GM21360 (cell line): ENCODE data around the gene RADIL.
"Not testable (repeated sequence)": the region's sequence is repeated elsewhere in the genome, so short reads cannot be mapped to it uniquely, and the experiment has no call there.

Source experiments
- ATAC-seq: cut with Tn5 transposase; IDR thresholded peaks from one replicate; pipeline ENCODE4 v1.9.1; 2021; ENCODE audit warnings: mild to moderate bottlenecking, moderate library complexity; ENCODE audit not compliant: unreplicated experiment

Gene RADIL

GRCh38 chr7:4794171-4794570, 89.3 kb downstream of the RADIL start:
- not testable (repeated sequence) for ATAC-seq

DNA sequence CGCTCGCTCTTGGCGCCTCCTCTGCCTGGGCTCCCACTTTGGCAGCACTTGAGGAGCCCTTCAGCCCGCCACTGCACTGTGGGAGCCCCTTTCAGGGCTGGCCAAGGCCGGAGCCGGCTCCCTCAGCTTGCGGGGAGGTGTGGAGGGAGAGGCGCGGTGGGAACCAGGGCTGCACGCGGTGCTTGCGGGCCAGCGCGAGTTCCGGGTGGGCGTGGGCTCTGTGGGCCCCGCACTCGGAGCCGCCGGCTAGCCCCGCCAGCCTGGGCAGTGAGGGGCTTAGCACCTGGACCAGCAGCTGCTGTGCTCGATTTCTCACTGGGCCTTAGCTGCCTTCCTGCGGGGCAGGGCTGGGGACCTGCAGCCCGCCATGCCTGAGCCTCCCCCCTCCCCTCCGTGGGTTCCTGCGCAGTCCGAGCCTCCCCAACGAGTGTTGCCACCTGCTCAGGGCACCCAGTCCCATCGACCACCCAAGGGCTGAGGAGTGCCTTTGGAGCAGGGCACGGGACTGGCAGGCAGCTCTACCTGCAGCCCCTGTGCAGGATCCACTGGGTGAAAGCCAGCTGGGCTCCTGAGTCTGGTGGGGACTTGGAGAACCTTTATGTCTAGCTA, 90.0 kb downstream of the RADIL start:
- ATAC-seq, result not testable (repeated sequence)

DNA sequence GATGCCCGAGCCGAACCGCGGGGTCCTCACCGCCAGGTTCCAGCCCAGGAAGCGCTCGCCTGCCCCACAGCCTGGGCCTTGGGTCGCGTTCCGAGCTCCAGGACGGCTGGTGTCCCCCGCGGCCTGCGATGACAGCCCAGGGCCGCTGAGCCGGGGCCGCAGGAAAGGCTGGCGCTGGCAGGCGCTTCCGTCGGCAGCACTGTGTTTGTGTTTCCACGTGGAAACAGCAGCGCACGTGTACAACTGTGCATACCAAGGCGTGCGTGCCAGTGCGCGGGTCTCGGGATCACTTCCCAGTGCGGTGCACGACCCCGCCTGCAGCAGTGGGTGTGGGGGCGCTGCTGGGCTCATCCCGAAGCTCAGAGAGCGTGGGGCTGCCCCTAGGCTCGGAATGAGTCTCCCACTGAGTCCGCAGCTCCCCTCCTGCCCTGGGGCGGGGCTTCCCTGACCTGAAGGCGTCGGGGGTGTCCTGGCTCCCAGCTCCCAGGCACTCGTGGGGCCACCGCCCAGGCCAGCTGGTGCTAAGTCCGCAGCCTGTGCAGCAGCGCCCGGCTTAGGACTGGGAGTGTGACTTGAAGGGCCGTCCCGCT, 90.9 kb downstream of the RADIL start:
- no peak for ATAC-seq

- no peak for ATAC-seq
Measured at GRCh38 chr7:4791738-4792536, 91.6 kb downstream of the RADIL start.

DNA sequence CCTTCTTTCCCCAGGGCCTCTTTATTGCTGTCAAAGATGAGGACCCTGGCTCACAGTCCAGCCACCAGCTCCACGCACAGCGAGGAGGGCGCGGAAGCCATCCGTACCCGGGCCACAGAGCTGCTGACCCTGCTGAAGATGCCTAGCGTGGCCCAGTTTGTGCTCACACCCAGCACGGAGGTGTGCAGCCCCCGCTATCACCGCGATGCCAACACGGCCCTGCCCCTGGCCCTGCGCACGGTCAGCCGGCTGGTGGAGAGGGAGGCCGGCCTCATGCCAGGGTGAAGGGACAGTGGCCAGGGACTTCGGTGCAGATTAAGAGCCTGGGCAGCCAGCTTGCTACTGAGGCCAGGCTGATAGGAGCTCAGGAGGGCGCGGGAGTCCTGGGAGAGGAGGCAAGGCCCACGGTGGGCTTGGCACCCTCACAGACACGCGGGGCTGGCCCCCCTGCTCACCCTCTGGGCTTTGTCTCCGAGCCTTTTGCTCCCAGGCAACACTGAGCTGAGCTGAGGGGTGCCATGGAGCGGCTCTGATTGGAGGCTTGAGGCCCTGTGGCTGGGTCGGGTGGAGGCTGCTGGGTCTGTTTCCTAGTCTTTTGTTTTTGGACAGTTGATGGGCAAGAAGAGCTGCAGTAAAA, 92.3 kb downstream of the RADIL start:
- ATAC-seq, result no peak

- no peak for ATAC-seq
Measured at GRCh38 chr7:4790516-4790991, 93.0 kb downstream of the RADIL start.

- ATAC-seq, result no peak
Measured at GRCh38 chr7:4790078-4790465, 93.4 kb downstream of the RADIL start.

DNA sequence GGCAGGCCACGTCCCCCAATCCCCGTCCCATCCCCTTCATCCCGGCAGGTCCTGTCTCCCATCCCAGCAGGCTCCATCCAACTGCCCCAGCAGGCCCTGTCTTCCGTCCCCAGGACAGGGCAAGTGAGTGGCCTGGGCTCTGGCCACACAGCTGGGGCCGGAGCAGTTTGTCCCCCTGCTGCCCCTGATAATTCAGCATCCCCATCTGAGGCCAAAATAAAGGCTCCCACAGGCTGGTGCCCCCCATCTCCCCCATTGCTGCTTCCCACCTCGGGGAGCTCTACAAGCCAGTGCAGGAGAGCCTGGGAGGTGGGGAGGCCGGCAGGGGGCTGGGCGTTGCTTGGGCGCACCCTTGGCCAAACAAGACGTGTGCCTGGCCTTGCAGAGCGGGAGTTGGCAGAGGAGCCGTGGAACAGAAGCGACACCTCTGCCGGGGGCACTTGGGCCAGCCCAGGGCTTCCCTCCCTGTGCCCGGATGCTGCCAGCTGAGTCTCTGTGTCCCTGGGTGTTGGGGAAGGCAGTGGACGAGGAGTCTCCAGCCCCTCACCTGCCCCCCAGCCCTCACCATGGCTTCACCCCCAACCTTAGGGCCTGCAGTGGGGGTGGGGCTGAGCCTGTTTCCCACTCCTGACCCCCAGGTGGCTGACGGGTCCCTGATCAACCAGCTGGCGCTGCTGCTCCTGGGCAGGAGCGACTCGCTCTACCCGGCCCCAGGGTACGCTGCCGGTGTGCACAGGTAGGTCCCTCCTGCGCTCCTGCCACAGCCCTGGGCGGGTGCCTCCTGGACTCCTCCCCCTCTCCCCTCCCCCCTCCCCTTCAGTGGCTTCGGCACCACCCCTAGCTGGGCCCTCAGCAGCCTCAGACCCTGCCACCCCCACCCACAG, 94.1 kb downstream of the RADIL start:
- no peak for ATAC-seq

- ATAC-seq, result no peak
Measured at GRCh38 chr7:4788627-4789189, 94.8 kb downstream of the RADIL start.

- no peak for ATAC-seq
Measured at GRCh38 chr7:4787947-4788626, 95.4 kb downstream of the RADIL start.

- no peak for ATAC-seq
Measured at GRCh38 chr7:4787541-4787940, 96.0 kb downstream of the RADIL start.

DNA sequence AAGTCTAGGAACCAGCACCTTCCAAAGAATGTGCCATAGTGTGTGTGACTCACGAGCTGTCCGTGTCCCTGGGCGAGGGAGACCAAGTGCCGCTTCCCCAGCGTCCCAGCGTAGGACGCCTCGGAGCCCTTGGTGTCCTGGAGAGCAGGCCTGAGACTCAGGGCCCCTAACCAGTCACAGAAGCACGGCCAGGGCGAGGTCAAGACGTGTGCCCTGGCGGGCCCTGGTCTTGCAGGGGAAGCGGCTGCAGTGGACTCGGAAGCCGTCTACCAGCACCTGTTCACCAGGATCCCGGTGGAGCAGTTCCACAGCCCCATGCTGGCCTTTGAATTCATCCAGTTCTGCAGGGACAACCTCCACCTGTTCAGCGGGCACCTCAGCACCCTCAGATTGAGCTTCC, 97.5 kb downstream of the RADIL start:
- ATAC-seq, result no peak

DNA sequence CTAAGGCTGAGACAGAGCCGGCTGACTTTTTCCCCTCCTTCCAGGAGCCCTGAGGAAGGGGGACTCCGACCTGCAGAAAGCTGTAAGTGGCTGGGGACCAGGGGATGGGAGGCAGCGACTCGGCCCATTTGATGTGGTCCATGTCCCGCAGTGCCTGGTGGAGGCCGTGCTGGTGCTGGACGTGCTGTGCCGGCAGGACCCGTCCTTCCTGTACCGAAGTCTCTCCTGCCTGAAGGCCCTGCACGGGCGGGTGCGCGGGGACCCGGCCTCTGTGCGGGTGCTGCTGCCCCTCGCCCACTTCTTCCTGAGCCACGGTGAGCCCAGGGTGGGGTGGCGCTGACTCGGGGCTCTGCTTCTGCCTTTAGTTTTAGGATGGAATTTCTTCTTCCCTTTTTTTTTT, 98.1 kb downstream of the RADIL start:
- no peak for ATAC-seq

DNA sequence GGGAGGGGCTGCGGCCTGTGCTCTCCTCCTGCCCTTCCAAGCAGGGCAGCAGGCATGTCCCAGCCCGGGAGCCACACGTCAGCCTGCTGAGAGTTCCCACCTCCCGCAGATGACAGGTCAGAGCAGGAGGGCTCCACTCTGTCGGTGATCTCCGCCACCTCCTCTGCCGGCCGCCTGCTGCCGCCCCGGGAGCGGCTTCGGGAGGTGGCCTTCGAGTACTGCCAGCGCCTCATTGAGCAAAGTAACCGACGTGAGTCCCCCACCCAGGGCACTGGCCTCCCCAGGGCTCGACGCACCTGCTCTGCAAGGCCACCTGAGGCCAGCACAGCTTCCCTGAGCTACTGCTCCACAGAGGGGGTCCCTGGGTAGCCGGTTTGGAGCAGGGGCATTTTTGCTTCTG, 98.7 kb downstream of the RADIL start:
- no peak for ATAC-seq

DNA sequence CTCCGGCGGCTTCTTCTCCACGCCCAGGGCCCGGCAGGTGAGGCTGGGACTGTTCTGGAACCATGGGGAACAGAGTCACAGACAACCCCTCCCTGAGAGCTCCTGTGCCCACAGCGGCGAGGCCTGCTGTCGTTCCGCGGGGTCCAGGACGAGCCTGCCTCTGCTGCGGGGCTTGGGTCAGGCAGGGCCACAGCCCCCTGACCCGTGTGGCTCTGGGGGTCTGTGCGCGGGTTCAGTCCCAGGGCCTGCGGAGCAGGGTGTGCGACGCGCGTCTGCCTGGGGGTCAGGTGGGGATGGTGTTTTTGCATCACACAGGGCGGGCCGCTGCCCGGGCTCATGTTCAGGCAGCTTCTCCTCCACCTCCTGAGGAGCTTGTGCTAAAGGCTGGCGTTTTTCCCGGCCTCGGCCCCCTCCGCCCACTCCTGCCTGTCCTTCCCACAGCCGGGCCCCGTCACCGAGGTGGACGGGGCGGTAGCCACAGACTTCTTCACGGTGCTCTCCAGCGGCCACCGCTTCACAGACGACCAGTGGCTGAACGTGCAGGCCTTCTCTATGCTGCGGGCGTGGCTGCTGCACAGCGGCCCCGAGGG, 99.7 kb downstream of the RADIL start:
- no peak for ATAC-seq

- no peak for ATAC-seq
Measured at GRCh38 chr7:4783292-4783652, 100.2 kb downstream of the RADIL start.

- no peak for ATAC-seq
Measured at GRCh38 chr7:4782333-4783291, 100.9 kb downstream of the RADIL start.

DNA sequence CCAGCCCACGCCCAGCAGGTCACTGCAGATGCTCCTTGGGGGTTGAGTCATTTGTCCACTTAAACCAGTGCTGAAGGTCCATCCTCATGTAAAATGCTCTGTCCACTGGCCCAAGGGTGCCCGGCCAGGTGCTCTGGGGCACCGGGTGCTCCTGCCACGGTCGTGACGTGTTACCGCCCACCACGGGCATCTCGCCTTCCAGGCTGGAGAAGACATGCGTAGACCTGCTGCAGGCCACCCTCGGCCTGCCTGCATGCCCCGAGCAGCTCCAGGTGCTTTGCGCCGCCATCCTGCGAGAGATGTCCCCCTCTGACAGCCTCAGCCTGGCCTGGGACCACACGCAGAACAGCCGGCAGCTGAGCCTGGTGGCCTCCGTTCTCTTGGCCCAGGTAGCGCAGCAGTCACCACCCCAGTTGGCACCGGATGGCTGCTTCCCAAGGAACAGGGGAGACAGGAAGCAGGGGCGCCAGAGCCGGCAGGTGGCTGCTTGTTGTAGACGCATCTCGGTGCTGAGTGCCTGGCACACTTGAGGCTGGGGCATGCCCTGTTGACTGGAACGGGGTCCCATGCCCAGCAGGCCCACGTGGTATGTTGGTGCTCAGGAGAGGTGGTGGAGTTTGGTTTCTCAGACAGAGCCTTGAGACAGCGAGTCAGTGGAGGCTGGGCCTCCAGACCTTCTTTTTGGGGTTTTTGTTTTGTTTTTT, 102.0 kb downstream of the RADIL start:
- no peak for ATAC-seq
